ENCODE measurements around the gene KIAA1958.

The KIAA1958 gene

DNA sequence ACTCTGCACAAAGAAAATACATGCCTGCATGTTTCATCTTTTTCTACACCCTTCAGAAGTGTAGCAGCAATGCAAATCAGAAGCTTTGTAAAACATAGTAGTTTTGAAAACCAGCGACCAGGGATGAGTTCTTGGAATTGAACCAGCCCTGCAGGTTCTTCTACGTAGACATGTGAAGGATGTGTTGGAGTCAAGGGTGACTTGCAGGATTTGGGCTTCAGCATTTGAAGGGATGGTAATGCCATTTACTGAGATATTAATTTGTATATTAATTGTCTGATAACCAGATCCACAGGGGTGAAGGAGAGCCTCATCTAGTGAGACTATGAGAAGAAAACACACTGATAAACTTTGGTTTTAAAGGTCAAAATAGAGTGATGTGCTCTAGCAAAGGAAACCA lies 72.4 kb downstream of the KIAA1958 start:
- H3K27ac ChIP-seq = no peak overlapping the region
- no peak for TF ChIP-seq ZFX (IDR thresholded peaks at IDR 0.05)
- TF ChIP-seq, protein P1, sequence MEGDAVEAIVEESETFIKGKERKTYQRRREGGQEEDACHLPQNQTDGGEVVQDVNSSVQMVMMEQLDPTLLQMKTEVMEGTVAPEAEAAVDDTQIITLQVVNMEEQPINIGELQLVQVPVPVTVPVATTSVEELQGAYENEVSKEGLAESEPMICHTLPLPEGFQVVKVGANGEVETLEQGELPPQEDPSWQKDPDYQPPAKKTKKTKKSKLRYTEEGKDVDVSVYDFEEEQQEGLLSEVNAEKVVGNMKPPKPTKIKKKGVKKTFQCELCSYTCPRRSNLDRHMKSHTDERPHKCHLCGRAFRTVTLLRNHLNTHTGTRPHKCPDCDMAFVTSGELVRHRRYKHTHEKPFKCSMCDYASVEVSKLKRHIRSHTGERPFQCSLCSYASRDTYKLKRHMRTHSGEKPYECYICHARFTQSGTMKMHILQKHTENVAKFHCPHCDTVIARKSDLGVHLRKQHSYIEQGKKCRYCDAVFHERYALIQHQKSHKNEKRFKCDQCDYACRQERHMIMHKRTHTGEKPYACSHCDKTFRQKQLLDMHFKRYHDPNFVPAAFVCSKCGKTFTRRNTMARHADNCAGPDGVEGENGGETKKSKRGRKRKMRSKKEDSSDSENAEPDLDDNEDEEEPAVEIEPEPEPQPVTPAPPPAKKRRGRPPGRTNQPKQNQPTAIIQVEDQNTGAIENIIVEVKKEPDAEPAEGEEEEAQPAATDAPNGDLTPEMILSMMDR (conservative IDR thresholded peaks at IDR 0.05) = no peak

DNA sequence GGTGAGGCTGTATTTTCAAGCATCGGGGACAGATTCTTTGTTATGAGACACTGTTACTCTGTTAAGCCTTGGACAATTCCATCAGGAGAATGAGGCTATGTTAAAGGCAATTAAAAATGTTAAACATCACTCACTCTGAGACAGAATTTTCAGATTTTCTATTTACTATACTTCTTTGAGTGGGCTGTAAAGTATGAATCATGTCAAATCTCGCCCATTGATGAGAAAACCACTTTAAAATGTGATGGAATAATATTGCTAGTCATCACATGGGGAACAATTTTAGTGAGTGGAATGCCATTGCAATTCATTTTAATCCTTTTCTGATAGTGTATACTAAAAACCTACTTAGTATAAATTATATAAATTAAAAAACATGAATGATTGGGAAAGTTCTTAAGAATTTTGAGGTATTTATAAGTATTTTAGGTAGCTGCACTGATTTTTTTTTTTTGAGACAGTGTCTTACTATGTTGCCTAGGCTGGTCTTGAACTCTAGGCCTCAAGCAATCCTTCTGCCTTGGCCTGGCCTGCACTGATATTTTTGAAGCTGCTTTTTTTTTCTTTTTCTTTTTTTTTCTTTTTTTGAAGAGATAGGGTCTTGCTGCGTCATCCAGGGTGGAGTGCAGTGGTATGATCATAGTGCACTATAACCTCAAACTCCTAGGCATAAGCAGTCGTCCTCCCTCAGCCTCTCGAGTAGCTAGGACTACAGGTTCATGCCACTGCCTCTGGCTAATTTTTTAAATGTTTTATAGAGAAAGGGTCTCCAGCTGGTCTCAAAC lies 73.2 kb downstream of the KIAA1958 start:
- no peak overlapping the region for H3K27ac ChIP-seq
- TF ChIP-seq, protein P1 (conservative IDR thresholded peaks at IDR 0.05) = no peak
- TF ChIP-seq ZFX (IDR thresholded peaks at IDR 0.05) = no peak

DNA sequence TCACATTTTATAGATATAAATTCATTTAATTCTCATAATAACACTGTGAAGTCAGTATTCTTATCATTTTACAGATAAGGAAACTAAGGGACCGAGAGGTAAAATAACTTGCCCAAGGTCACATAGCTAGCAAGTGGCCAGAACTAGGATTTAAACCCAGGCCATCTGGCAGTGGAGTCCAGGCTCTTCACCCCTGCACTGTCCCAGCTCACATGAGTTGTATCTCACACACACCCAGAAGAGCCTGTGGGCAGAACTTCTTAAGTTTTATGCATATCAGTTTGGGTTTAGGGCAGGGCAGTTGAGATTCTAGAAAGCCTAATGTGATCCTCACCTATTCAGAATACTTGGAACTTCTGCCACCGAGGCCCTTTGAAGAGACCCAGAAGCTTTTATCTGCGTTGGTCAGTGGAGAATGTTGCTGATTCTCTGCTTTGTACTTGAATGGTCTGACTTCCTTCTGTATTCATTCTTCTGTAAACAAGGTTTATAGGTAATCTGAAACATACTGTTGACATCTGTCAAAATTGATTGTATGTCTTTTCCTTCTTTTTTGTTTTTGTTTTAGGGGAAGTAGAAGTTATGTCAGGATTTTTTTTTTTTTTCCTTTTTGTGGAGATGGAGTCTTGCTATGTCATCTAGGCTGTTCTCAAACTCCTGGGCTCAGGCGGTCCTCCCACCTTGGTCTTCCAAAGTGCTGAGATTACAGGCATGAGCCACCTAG lies 75.8 kb downstream of the KIAA1958 start:
- no peak for TF ChIP-seq ZFX (IDR thresholded peaks at IDR 0.05)
- TF ChIP-seq, protein P1 (conservative IDR thresholded peaks at IDR 0.05) = no peak
- no peak overlapping the region; the same call in 1 of the 2 replicates for H3K27ac ChIP-seq

DNA sequence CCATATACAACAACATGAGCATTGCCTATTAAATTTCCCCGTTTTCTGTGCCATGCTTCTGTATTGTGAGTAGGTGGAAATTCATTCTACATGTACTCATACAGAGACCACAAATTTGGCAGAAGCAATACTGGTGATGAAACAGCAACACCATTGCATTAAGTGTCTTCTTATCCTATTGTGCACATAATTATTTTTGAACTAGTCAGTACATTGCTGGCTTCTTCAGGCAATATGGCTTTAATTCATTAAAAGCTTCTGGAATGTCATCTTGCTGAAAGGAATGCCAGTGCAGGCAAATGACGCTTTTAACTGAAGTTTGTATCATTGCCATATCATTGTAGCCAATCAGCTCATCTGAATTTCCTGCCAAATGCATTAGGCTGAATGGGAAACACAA lies 82.6 kb downstream of the KIAA1958 start:
- H3K27ac ChIP-seq = no peak overlapping the region

DNA sequence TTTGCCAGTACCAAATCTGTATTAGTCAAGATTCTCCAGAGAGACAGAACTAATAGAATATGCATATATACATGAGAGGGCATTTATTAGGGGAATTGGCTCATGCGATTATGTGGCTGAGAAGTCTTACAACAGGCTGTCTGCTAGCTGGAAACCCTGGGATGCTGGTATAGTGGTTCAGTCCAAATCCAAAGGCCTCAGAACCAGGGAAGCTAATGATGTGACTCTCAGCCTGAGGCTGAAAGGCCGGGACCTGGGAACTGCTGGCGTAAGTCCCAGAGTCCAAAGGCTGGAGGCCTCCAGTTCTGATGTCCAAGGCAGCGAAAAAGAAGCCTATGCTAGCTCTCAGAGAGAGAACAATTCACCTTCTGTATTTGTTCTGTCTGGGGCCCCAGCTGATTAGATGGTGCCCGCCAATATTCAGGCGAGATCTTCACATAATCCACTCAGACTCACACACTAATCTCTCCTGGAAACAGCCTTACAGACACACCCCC lies 84.1 kb downstream of the KIAA1958 start:
- no peak overlapping the region for H3K27ac ChIP-seq
- TF ChIP-seq, protein P1 (conservative IDR thresholded peaks at IDR 0.05) = no peak
- no peak for TF ChIP-seq ZFX (IDR thresholded peaks at IDR 0.05)

More for the DNA sequence above, 82.6 kb downstream of the KIAA1958 start:
- no peak for TF ChIP-seq ZFX (IDR thresholded peaks at IDR 0.05)
- TF ChIP-seq, protein P1 (conservative IDR thresholded peaks at IDR 0.05) = no peak

DNA sequence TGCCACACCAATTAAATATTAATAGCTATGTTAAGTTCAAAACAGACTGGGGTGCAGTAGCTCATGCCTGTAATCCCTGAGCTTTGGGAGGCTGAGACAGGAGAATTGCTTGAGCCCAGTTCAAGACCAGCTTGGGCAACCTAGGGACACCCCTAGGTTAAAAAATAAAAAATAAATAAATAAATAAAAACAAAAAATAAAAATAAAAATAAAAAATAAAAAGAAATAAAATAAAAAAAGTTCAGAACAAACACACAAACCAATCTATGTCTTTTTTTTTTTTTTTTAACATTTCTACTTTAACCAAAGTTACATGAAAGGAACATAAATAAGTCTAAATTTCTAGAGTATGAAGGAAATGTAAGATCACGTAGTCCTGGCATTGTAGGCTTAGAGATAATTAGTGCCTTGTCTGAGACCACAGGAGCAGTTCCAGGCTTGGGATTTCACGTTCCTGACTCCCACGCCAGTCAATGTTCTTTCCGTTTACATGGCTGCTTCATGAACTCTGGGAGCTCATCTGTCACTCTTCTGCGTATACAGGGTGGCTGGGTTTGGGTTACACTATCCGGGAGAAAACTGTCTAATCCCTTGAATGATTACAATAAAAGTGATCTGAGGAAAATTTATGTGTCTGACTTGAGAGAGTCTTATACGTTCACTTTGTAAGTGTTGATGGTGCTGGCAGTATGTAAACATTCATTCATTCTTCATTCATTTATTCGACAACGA lies 85.2 kb downstream of the KIAA1958 start:
- no peak for TF ChIP-seq ZFX (IDR thresholded peaks at IDR 0.05)
- TF ChIP-seq, protein P1 (conservative IDR thresholded peaks at IDR 0.05) = no peak
- H3K27ac ChIP-seq = no peak overlapping the region

Measured in C4-2B (cell line).